Breast epithelium (tissue), 4 donors: ENCODE results near the gene PSMD2. TPM values are rescaled to one million over a fixed set of nuclear protein-coding genes. Genes with fewer than 3 reads are reported as not detected.

ENCODE experiments used
- DNase-seq, 2 donors: peaks; one replicate each; pipeline ENCODE4 v3.0.0-alpha.2; 2019; ENCODE audit warnings: low spot score in 2 of 2
- H3K27ac ChIP-seq, 2 donors: fragments of 200-600 bp; sonication (generic) in 1 of 2; one replicate each; pipeline ENCODE4 v1.5.1; 2016 to 2019; ENCODE audit warnings: mild to moderate bottlenecking in 1 of 2
- H3K27me3 ChIP-seq, 2 donors: fragments of 200-600 bp; sonication (generic) in 1 of 2; one replicate each; pipeline versions ENCODE4 v1.5.1 to v1.6.0; 2017 to 2019; ENCODE audit warnings: control low read depth in 1 of 2, mild to moderate bottlenecking in 1 of 2
- H3K36me3 ChIP-seq: fragments of 200-600 bp; one replicate; pipeline ENCODE4 v1.5.1; 2019
- H3K4me1 ChIP-seq, 2 donors: fragments of 200-600 bp; sonication (generic); one replicate each; pipeline ENCODE4 v1.5.1; 2016 to 2019; ENCODE audit warnings: control low read depth in 1 of 2
- H3K4me3 ChIP-seq, 3 donors: fragments of 200-600 bp; sonication (generic); 1 replicate in 2 of 3; 2 replicates in 1 of 3; pipeline ENCODE4 v1.5.1; 2016 to 2019; ENCODE audit warnings: mild to moderate bottlenecking in 3 of 3, moderate library complexity in 2 of 3
- H3K9me3 ChIP-seq, 2 donors: fragments of 200-600 bp; sonication (generic) in 1 of 2; one replicate each; pipeline ENCODE4 v1.5.1; 2016 to 2019; ENCODE audit warnings: control low read depth in 1 of 2
- CTCF ChIP-seq, 3 donors: fragments of 450-650 bp; IDR thresholded peaks; one replicate each; pipeline ENCODE4 v1.5.1; 2016 to 2017; ENCODE audit warnings: antibody characterized with exemption in 3 of 3, mild to moderate bottlenecking in 3 of 3, moderate library complexity in 3 of 3
- POLR2A ChIP-seq: fragments of 450-650 bp; IDR thresholded peaks from one replicate; pipeline ENCODE4 v1.6.1; 2016; ENCODE audit warnings: antibody characterized with exemption, mild to moderate bottlenecking, moderate library complexity
- POLR2AphosphoS5 ChIP-seq, 3 donors: sonication (generic); formaldehyde crosslinking; IDR thresholded peaks; one replicate each; pipeline ENCODE4 v1.6.1; 2017; ENCODE audit warnings: antibody characterized with exemption in 3 of 3
- intact Hi-C: fragments of 100-400 bp; cut with DNase I; formaldehyde crosslinking; loops from one replicate; pipeline ENCODE4 v1.15.1; 2023; ENCODE audit warnings: low total_unique reads
- total RNA-seq, 3 donors: library from RNA; depleted of rRNA; stranded (reverse); fragments of >200 nt; gene quantifications; one replicate each; pipeline ENCODE4 v1.1.0, GENCODE V29; 2016

The PSMD2 gene
- total RNA-seq, 3 donors from 2014 or later: 201 to 275 (median 214) TPM

GRCh38 chr3:184315871-184316661, 17.0 kb downstream of the PSMD2 start:
- no peak for DNase-seq

GRCh38 chr3:184316792-184317191, 17.8 kb downstream of the PSMD2 start:
- H3K27me3 ChIP-seq: no peaks in the 10 kb centered on the region
- H3K36me3 ChIP-seq: no peaks in the 10 kb centered on the region
- H3K4me3 ChIP-seq: peak overlapping the region in 2 of 3 donors; percentile 64 to 86
- peaks cover 11 to 37% of the 10 kb centered on the region in 2 donors for H3K4me1 ChIP-seq
- H3K9me3 ChIP-seq: no peaks in the 10 kb centered on the region
- no peak for DNase-seq
- intact Hi-C loops: loop anchor here (10.0 kb wide), 1 partner anchor 1522 kb away; the partner anchor contains the start of gene ATP11B
- TF ChIP-seq CTCF (IDR thresholded peaks at IDR 0.05) (no peak), POLR2AphosphoS5 (IDR thresholded peaks at IDR 0.05) (no peak), POLR2A (no peak)
- H3K27ac ChIP-seq: peak overlapping the region; percentile 95 to 99

More at GRCh38 chr3:184315871-184316661, 17.0 kb downstream of the PSMD2 start:
- peak overlapping the region; percentile 63 to 86 (median 64) for H3K4me3 ChIP-seq
- no peaks in the 10 kb centered on the region for H3K36me3 ChIP-seq
- no peak for TF ChIP-seq CTCF (IDR thresholded peaks at IDR 0.05)
- TF ChIP-seq POLR2AphosphoS5 (IDR thresholded peaks at IDR 0.05): no peak
- TF ChIP-seq POLR2A: no peak
- peaks cover 11 to 37% of the 10 kb centered on the region in 2 donors for H3K4me1 ChIP-seq
- no peaks in the 10 kb centered on the region for H3K9me3 ChIP-seq
- intact Hi-C loops: loop anchor here (10.0 kb wide), 1 partner anchor 1521 kb away; the partner anchor contains the start of gene ATP11B
- no peaks in the 10 kb centered on the region for H3K27me3 ChIP-seq
- peak overlapping the region; percentile 95 to 99 for H3K27ac ChIP-seq

GRCh38 chr3:184317201-184317600, 18.2 kb downstream of the PSMD2 start:
- intact Hi-C loops: loop anchor here (10.0 kb wide), 1 partner anchor 1522 kb away; the partner anchor contains the start of gene ATP11B
- no peak for DNase-seq

GRCh38 chr3:184320104-184320445, 21.0 kb downstream of the PSMD2 start:
- H3K4me3 ChIP-seq: peak overlapping the region in 2 of 3 donors; percentile 22 to 60
- H3K9me3 ChIP-seq: no peaks in the 10 kb centered on the region
- H3K27me3 ChIP-seq: no peaks in the 10 kb centered on the region
- H3K27ac ChIP-seq: peak overlapping the region; percentile 92 to 96
- no peak for TF ChIP-seq POLR2A
- TF ChIP-seq POLR2AphosphoS5 (IDR thresholded peaks at IDR 0.05): peak in 2 of 3 donors; percentile 41 to 45
- no peak for TF ChIP-seq CTCF (IDR thresholded peaks at IDR 0.05)
- peaks cover 11 to 37% of the 10 kb centered on the region in 2 donors for H3K4me1 ChIP-seq
- intact Hi-C loops: no loop called here
- peaks cover 18% of the 10 kb centered on the region for H3K36me3 ChIP-seq
- peak; percentile 96 to 97 for DNase-seq

More at GRCh38 chr3:184317201-184317600, 18.2 kb downstream of the PSMD2 start:
- H3K4me1 ChIP-seq: peaks cover 11 to 37% of the 10 kb centered on the region in 2 donors
- peak overlapping the region; percentile 92 to 99 for H3K27ac ChIP-seq
- H3K36me3 ChIP-seq: no peaks in the 10 kb centered on the region
- H3K9me3 ChIP-seq: no peaks in the 10 kb centered on the region
- TF ChIP-seq CTCF (IDR thresholded peaks at IDR 0.05) (no peak), POLR2A (no peak), POLR2AphosphoS5 (IDR thresholded peaks at IDR 0.05) (no peak)
- H3K4me3 ChIP-seq: peak overlapping the region in 1 of 3 donors; percentile 86
- H3K27me3 ChIP-seq: no peaks in the 10 kb centered on the region

- H3K27me3 ChIP-seq: no peaks in the 10 kb centered on the region
- TF ChIP-seq POLR2AphosphoS5 (IDR thresholded peaks at IDR 0.05) (no peak), CTCF (IDR thresholded peaks at IDR 0.05) (no peak), POLR2A (no peak)
- no peaks in the 10 kb centered on the region for H3K9me3 ChIP-seq
- H3K27ac ChIP-seq: peak overlapping the region; percentile 92 to 96
- DNase-seq: no peak
- H3K4me1 ChIP-seq: peaks cover 6 to 26% of the 10 kb centered on the region in 2 donors
- no peak overlapping the region for H3K4me3 ChIP-seq
- intact Hi-C loops: no loop called here
- H3K36me3 ChIP-seq: peaks cover 26% of the 10 kb centered on the region
Measured at GRCh38 chr3:184321666-184322065, 22.6 kb downstream of the PSMD2 start.
